ENCODE measurements around the gene GLT6D1.

GLT6D1 gene

GRCh38 chr9:135574331-135574730 lies 65.0 kb downstream of the GLT6D1 start:
- no peak for DNase-seq (ENCODE audit: low read depth)
- no peak overlapping the region for H3K4me3 ChIP-seq (ENCODE audit: low read depth, low read length)
- TF ChIP-seq CTCF (IDR thresholded peaks at IDR 0.05; ENCODE audit: control insufficient read depth, extremely low read depth, insufficient read depth) = no peak
